Spleen (tissue), 7 donors: Measurements from ENCODE around the gene GNB1L.

Experiments used
- POLR2A ChIP-seq, 3 donors: fragments of 450-650 bp; IDR thresholded peaks; one replicate each; pipeline ENCODE4 v1.5.1; 2017; ENCODE audit warnings: antibody characterized with exemption in 3 of 3, mild to moderate bottlenecking in 1 of 3
- TF ChIP-seq, protein P1 (sequence below), 11 experiments: fragments of 200-600 bp in 7 of 11; fragments of 450-650 bp in 4 of 11; sonication (generic) in 4 of 11; IDR thresholded peaks in 8 of 11; conservative IDR thresholded peaks in 3 of 11; 1 replicate in 7 of 11; 2 replicates in 4 of 11; pipeline versions ENCODE4 v1.4.0 to v1.8.0; 2016 to 2021; ENCODE audit warnings: antibody characterized with exemption in 11 of 11, inconsistent platforms in 4 of 11, mild to moderate bottlenecking in 1 of 11
- donor health status: DM: no; HTN: no; CAD: no; lungs with moderate emphysema.
- donor health status: DM: no; HTN: no; CAD: no.
- donor health status: DM: no; HTN: no; CAD: no.

GRCh38 chr22:19879246-19879570 lies 24.5 kb upstream of the GNB1L start:
- TF ChIP-seq, protein P1, sequence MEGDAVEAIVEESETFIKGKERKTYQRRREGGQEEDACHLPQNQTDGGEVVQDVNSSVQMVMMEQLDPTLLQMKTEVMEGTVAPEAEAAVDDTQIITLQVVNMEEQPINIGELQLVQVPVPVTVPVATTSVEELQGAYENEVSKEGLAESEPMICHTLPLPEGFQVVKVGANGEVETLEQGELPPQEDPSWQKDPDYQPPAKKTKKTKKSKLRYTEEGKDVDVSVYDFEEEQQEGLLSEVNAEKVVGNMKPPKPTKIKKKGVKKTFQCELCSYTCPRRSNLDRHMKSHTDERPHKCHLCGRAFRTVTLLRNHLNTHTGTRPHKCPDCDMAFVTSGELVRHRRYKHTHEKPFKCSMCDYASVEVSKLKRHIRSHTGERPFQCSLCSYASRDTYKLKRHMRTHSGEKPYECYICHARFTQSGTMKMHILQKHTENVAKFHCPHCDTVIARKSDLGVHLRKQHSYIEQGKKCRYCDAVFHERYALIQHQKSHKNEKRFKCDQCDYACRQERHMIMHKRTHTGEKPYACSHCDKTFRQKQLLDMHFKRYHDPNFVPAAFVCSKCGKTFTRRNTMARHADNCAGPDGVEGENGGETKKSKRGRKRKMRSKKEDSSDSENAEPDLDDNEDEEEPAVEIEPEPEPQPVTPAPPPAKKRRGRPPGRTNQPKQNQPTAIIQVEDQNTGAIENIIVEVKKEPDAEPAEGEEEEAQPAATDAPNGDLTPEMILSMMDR (IDR thresholded peaks at IDR 0.05 in 8 of 11, conservative IDR thresholded peaks at IDR 0.05 in 3 of 11) = no peak
- no peak for TF ChIP-seq POLR2A (IDR thresholded peaks at IDR 0.05)
